Activated CD8-positive, alpha-beta T cell treated with anti-CD3 and anti-CD28 coated beads, Interleukin-2, amount 10 ng/mL, durations not matched to agents 7 days and 5 days (primary cell): ENCODE data around the gene MAEL. TPM values are rescaled to one million over a fixed set of nuclear protein-coding genes. Genes with fewer than 3 reads are reported as not detected.
"Not testable (repeated sequence)": the region's sequence is repeated elsewhere in the genome, so short reads cannot be mapped to it uniquely, and the experiment has no call there.

Experiments used
- ATAC-seq: fragments of 150-1000 bp; cut with Tn5 transposase; one replicate; pipeline ENCODE4 v1.10.0; 2021; ENCODE audit warnings: moderate library complexity
- CTCF ChIA-PET: fragments of 350-600 bp; sonication (Branson Sonifier 250); formaldehyde crosslinking; loops from one replicate; lab custom pipeline; 2021; ENCODE audit warnings: antibody characterized with exemption; lab: Charles Lee
- POLR2A ChIA-PET: fragments of 350-600 bp; sonication (Branson Sonifier 250); formaldehyde crosslinking; loops from one replicate; lab custom pipeline; 2021; ENCODE audit warnings: antibody characterized with exemption; lab: Charles Lee
- DNase-seq: peaks from one replicate; pipeline ENCODE4 v3.0.0-alpha.2; 2020
- H3K27ac Mint-ChIP-seq: one replicate; pipeline ENCODE4 v1.8.0; 2021; ENCODE audit warnings: mild to moderate bottlenecking, mixed read lengths
- H3K27me3 Mint-ChIP-seq: one replicate; pipeline ENCODE4 v1.8.0; 2021; ENCODE audit warnings: low read depth, mixed read lengths
- H3K36me3 Mint-ChIP-seq: one replicate; pipeline ENCODE4 v1.8.0; 2021; ENCODE audit warnings: low read depth, mixed read lengths
- H3K4me1 Mint-ChIP-seq: one replicate; pipeline ENCODE4 v1.8.0; 2021; ENCODE audit warnings: low read depth, mixed read lengths
- H3K4me3 Mint-ChIP-seq: one replicate; pipeline ENCODE4 v1.8.0; 2021; ENCODE audit warnings: mild to moderate bottlenecking, mixed read lengths
- H3K9me3 Mint-ChIP-seq: one replicate; pipeline ENCODE4 v1.8.0; 2022; ENCODE audit warnings: mixed read lengths; ENCODE audit not compliant: insufficient read depth
- total RNA-seq, 2 experiments: library from RNA; stranded (reverse); gene quantifications; one replicate each; pipeline ENCODE4 v1.2.3, GENCODE V29; 2021

MAEL gene
- total RNA-seq, 2 experiments from 2014 or later: not detected

GRCh38 chr1:167016100-167016750, 27.1 kb downstream of the MAEL start:
- ChIA-PET CTCF (no interaction called here), POLR2A (interaction anchor here (0.6 kb wide), 2 partner anchors 27 to 39 kb away, joined by 3 read pairs; no protein-coding TSS in a partner anchor)
- H3K4me1 Mint-ChIP-seq: peaks cover 2% of the 10 kb centered on the region
- H3K4me3 Mint-ChIP-seq: no peak overlapping the region
- ATAC-seq (no peak), DNase-seq (no peak)
- H3K36me3 Mint-ChIP-seq: no peaks in the 10 kb centered on the region
- no peaks in the 10 kb centered on the region for H3K9me3 Mint-ChIP-seq
- H3K27ac Mint-ChIP-seq: no peak overlapping the region
- peaks cover 14% of the 10 kb centered on the region for H3K27me3 Mint-ChIP-seq

DNA sequence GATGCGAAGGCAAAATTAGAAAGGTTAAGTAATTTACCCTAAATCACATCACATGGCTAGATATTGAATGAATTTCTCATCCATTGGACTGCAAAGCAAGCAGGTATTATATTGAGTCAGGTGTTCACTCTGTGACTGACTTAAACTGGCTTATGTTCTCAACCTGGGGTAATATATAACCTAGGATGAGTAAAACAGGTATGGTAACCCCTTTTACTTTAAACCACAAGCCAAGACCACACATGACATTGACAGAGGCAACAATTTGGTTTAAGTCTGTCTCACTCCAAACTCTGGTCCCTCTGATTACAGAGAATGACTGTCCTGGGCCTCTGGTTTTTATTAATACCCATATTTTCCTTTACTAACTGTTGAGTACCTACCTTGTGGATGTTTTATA, 33.3 kb downstream of the MAEL start:
- no peak overlapping the region for H3K27ac Mint-ChIP-seq
- DNase-seq: no peak
- POLR2A ChIA-PET: no interaction called here
- H3K4me1 Mint-ChIP-seq: no peaks in the 10 kb centered on the region
- no peaks in the 10 kb centered on the region for H3K36me3 Mint-ChIP-seq
- no peak for ATAC-seq
- H3K27me3 Mint-ChIP-seq: peaks cover 21% of the 10 kb centered on the region
- no peaks in the 10 kb centered on the region for H3K9me3 Mint-ChIP-seq
- CTCF ChIA-PET: interaction anchor here (0.8 to 1.0 kb wide), 2 partner anchors 44 to 112 kb away, joined by 3 read pairs; no protein-coding TSS in a partner anchor
- no peak overlapping the region for H3K4me3 Mint-ChIP-seq

GRCh38 chr1:167029553-167029952, 40.5 kb downstream of the MAEL start:
- H3K27ac Mint-ChIP-seq, H3K4me1 Mint-ChIP-seq, H3K9me3 Mint-ChIP-seq, ATAC-seq, DNase-seq, H3K36me3 Mint-ChIP-seq, POLR2A ChIA-PET, H3K4me3 Mint-ChIP-seq: not testable (repeated sequence)
- H3K27me3 Mint-ChIP-seq: peaks cover 25% of the 10 kb centered on the region
- CTCF ChIA-PET: interaction anchor here (1.3 kb wide), 1 partner anchor 30 kb away, joined by 4 read pairs; no protein-coding TSS in a partner anchor

DNA sequence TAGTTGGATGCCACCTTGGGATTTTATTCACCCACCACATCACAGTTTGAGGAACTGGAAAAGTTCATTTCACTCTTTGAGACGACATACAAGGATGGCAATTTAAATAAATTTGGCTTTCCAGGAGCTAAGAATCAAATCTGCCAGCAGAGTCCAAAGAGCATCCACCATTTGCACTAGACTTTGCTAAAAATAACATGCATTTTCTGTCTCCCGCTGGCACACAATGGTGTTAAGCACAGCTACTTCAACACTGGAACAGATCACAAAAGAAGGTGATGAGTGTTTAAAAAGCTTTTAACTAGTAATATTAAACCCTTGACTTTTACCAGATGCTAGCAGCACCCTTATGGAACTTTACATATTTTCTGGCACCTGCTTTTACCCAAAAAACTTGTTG, 44.6 kb downstream of the MAEL start:
- POLR2A ChIA-PET: no interaction called here
- no peaks in the 10 kb centered on the region for H3K9me3 Mint-ChIP-seq
- CTCF ChIA-PET: interaction anchor here (0.8 to 1.7 kb wide), 3 partner anchors 17 to 124 kb away, joined by 3 to 9 read pairs (median 3); no protein-coding TSS in a partner anchor
- ATAC-seq: no peak
- DNase-seq: no peak
- H3K4me1 Mint-ChIP-seq: no peaks in the 10 kb centered on the region
- H3K27me3 Mint-ChIP-seq: peaks cover 2% of the 10 kb centered on the region
- H3K36me3 Mint-ChIP-seq: no peaks in the 10 kb centered on the region
- H3K4me3 Mint-ChIP-seq: no peak overlapping the region
- no peak overlapping the region for H3K27ac Mint-ChIP-seq

- H3K4me3 Mint-ChIP-seq: peak overlapping the region; percentile 78
- ChIA-PET POLR2A (interaction anchor here (0.6 to 1.3 kb wide), 5 partner anchors 11 to 1275 kb away, joined by 3 to 9 read pairs (median 3); no protein-coding TSS in a partner anchor), CTCF (interaction anchor here (0.6 to 2.7 kb wide), 7 partner anchors 10 to 176 kb away, joined by 3 to 46 read pairs (median 5); no protein-coding TSS in a partner anchor)
- H3K36me3 Mint-ChIP-seq: no peaks in the 10 kb centered on the region
- H3K27me3 Mint-ChIP-seq: peaks cover 18% of the 10 kb centered on the region
- H3K4me1 Mint-ChIP-seq: peaks cover 18% of the 10 kb centered on the region
- H3K27ac Mint-ChIP-seq: peak overlapping the region; percentile 83
- peak; percentile 88 for DNase-seq
- ATAC-seq: peak; percentile 100
- no peaks in the 10 kb centered on the region for H3K9me3 Mint-ChIP-seq
Observed at GRCh38 chr1:167043752-167044488, 54.8 kb downstream of the MAEL start.

DNA sequence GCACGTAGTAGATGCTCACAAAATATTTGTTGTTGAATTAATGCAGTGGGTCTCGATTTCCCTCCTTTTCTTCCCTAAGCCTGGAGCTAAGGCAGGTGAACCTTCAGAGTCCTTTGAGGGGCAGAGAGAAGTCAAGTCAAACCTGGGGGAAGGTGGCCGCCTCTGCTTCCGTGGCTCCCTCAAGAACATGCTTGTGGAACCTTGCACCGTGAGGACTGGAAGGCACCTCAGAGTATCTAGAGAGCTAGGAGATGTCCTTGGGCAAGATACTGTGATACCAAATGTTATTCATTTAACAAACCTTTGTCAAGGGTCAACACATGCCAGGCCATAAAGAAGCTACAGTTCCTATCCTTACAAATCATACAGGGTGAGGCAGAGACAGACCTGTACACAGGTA, 62.8 kb downstream of the MAEL start:
- CTCF ChIA-PET: interaction anchor here (2.7 kb wide), 1 partner anchor 7 kb away, joined by 17 read pairs; no protein-coding TSS in a partner anchor
- ATAC-seq (no peak), DNase-seq (no peak)
- no peak overlapping the region for H3K4me3 Mint-ChIP-seq
- POLR2A ChIA-PET: interaction anchor here (0.6 kb wide), 1 partner anchor 126 kb away, joined by 4 read pairs; no protein-coding TSS in a partner anchor
- no peak overlapping the region for H3K27ac Mint-ChIP-seq
- H3K27me3 Mint-ChIP-seq: peaks cover 2% of the 10 kb centered on the region
- no peaks in the 10 kb centered on the region for H3K4me1 Mint-ChIP-seq
- no peaks in the 10 kb centered on the region for H3K9me3 Mint-ChIP-seq
- no peaks in the 10 kb centered on the region for H3K36me3 Mint-ChIP-seq

GRCh38 chr1:167052389-167052788, 63.3 kb downstream of the MAEL start:
- POLR2A ChIA-PET: interaction anchor here (0.6 kb wide), 1 partner anchor 127 kb away, joined by 4 read pairs; no protein-coding TSS in a partner anchor
- no peaks in the 10 kb centered on the region for H3K4me1 Mint-ChIP-seq
- ATAC-seq (no peak), DNase-seq (no peak)
- no peak overlapping the region for H3K4me3 Mint-ChIP-seq
- H3K27me3 Mint-ChIP-seq: peaks cover under 1% of the 10 kb centered on the region
- H3K36me3 Mint-ChIP-seq: no peaks in the 10 kb centered on the region
- no peak overlapping the region for H3K27ac Mint-ChIP-seq
- no peaks in the 10 kb centered on the region for H3K9me3 Mint-ChIP-seq
- CTCF ChIA-PET: interaction anchor here (15.1 kb wide), 1 partner anchor 139 kb away, joined by 838 read pairs; no protein-coding TSS in a partner anchor

GRCh38 chr1:167054531-167054930, 65.5 kb downstream of the MAEL start:
- no peak for ATAC-seq

DNA sequence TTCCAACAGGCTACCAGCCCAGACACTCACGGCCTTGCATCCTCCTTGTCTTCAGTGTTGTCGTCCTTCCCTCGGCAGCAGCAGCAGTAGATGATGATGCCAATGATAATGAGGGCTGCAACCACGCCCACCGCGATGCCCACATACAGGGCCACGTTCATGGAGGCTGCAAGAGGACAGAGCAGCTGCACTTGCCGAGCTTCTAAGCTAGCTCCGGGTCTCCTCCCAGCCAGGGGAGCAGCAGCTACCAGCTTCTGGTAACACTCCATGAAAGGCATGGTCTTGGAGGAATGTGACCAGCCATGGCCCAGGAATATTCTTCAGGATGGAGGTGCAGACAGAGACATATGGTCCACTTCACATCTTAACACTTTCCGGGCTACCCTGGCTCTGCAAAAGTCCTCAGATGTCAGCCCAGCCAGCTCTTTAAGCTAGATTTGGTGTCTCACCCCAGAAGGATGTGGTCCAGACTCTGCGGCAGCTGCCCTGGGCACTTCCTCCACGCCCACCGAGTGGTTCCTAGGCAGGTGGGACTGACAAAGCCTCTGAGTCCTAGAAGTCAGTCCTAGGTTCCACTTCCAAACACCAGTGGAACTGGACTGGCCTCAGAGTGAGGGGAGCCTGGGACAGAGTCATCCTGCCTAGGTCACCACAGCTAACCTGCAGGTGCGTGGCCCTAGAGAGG, 66.0 kb downstream of the MAEL start:
- CTCF ChIA-PET: interaction anchor here (0.9 to 15.1 kb wide), 4 partner anchors 12 to 173 kb away, joined by 3 to 838 read pairs (median 71); no protein-coding TSS in a partner anchor
- Mint-ChIP-seq H3K36me3 (no peaks in the 10 kb centered on the region), H3K27ac (no peak overlapping the region), H3K4me3 (no peak overlapping the region), H3K27me3 (no peaks in the 10 kb centered on the region), H3K4me1 (peaks cover 12% of the 10 kb centered on the region), H3K9me3 (no peaks in the 10 kb centered on the region)
- ATAC-seq (no peak), DNase-seq (no peak)
- POLR2A ChIA-PET: interaction anchor here (0.7 to 1.9 kb wide), 2 partner anchors 11 to 38 kb away, joined by 3 to 9 read pairs; no protein-coding TSS in a partner anchor

More at GRCh38 chr1:167054531-167054930, 65.5 kb downstream of the MAEL start:
- H3K27ac Mint-ChIP-seq: no peak overlapping the region
- H3K4me1 Mint-ChIP-seq: peaks cover 12% of the 10 kb centered on the region
- DNase-seq: no peak
- H3K4me3 Mint-ChIP-seq: no peak overlapping the region
- H3K36me3 Mint-ChIP-seq: no peaks in the 10 kb centered on the region
- ChIA-PET CTCF (interaction anchor here (0.9 to 15.1 kb wide), 4 partner anchors 10 to 141 kb away, joined by 3 to 838 read pairs (median 5); no protein-coding TSS in a partner anchor), POLR2A (interaction anchor here (1.9 kb wide), 1 partner anchor 10 kb away, joined by 9 read pairs; no protein-coding TSS in a partner anchor)
- H3K9me3 Mint-ChIP-seq: no peaks in the 10 kb centered on the region
- H3K27me3 Mint-ChIP-seq: no peaks in the 10 kb centered on the region

DNA sequence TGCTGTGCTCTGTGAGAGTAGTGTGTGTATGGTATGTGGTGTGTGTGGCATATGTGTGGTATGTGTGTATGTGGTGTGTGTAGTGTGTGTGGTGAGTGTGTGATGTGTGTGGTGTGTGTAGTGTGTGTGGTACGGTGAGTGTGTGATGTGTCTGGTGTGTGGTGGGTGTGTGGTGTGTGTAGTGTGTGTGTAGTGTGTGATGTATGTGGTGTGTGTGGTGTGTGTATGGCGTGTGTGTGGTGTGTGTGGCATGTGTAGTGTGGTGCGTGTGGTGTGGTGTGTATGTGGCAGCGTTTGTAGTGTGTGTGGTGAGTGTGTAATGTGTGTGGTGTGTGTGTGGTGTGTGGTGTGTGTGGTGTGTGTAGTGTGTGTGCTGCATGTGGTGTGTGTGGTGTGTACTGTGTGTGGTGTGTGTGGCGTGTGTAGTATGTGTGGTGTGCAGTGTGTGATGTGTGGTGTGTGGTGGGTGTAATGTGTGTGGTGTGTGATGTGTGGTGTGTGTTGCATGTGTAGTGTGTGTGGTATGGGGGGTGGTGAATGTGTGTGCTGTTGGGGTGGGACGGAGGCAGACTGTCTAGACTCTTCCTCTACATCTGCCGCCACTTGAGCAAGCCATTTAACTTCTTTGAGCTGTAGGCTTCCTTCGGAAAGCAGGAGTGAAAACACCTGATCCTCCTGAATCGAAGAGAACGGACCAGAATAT, 67.6 kb downstream of the MAEL start:
- H3K4me3 Mint-ChIP-seq: no peak overlapping the region
- H3K27me3 Mint-ChIP-seq: peaks cover 3% of the 10 kb centered on the region
- H3K4me1 Mint-ChIP-seq: peaks cover 12% of the 10 kb centered on the region
- no peaks in the 10 kb centered on the region for H3K9me3 Mint-ChIP-seq
- H3K27ac Mint-ChIP-seq: no peak overlapping the region
- no peaks in the 10 kb centered on the region for H3K36me3 Mint-ChIP-seq
- ATAC-seq (peak; percentile 46), DNase-seq (no peak)
- POLR2A ChIA-PET: interaction anchor here (0.8 kb wide), 3 partner anchors 82 to 146 kb away, joined by 3 to 5 read pairs (median 3); no protein-coding TSS in a partner anchor
- CTCF ChIA-PET: interaction anchor here (0.6 to 15.1 kb wide), 22 partner anchors 10 to 212 kb away, joined by 3 to 838 read pairs (median 4); partner anchors contain the start of genes POU2F1 and TADA1
